ENCODE measurements around the gene ENTPD1.
A peak's percentile ranks its signal among the peaks of the same experiment; 100 is the strongest.
"Not testable (repeated sequence)": the region's sequence is repeated elsewhere in the genome, so short reads cannot be mapped to it uniquely, and the experiment has no call there.

Gene ENTPD1

DNA sequence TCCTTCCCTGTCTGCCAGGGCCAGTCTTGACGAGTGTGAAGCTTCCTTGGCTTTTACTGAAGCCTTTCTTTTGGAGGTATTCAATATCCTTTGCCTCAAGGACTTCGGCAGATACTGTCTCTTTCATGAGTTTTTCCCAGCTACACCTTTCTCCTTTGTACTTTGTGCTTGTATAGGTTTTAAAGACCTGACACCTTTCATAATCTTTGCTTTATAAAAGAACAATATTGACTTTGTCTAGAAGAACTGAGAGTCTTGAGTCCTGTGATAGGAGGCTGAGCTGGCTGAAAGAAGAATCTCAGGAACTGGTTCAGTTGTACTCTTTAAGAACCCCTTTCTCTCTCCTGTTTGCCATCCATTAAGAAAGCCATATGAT, 110.5 kb downstream of the ENTPD1 start:
- no peak for DNase-seq (ENCODE audit: low spot score)

GRCh38 chr10:95867866-95868265, 111.9 kb downstream of the ENTPD1 start:
- DNase-seq (ENCODE audit: low spot score): no peak

GRCh38 chr10:95872158-95872711, 116.3 kb downstream of the ENTPD1 start:
- no peak for DNase-seq (ENCODE audit: low spot score)

DNA sequence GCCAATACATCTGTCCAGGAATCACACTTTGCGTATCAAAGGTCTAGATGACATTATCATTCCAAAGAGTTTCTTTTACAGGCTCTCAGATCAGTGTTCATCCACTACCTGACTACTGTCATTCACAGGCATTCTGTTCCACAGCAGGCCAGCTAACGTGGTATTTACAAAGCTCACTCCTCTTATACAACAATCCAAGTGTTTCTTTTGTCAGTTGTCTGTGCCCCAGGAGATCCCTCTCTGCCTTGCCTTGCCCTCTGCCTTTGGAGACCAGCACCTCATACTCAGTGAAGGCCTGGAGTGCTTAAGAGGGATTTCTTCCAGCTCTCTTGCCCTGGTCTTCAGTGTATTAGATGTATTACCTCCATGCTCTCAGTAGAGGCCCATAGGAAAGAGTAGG, 117.2 kb downstream of the ENTPD1 start:
- DNase-seq (ENCODE audit: low spot score): no peak

DNA sequence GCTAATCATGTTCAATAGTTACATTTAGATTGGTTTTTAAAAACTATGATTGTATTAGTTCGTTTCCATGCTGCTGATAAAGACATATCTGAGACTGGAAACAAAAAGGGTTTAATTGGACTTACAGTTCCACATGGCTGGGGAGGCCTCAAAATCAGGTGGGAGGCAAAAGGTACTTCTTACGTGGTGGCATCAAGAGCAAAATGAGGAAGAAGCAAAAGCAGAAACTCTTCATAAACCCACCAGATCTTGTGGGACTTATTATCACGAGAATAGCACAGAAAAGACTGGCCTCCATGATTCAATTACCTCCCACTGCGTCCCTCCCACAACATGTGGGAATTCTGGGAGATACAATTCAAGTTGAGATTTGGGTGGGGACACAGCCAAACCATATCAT, 117.7 kb downstream of the ENTPD1 start:
- DNase-seq (ENCODE audit: low spot score): no peak

DNA sequence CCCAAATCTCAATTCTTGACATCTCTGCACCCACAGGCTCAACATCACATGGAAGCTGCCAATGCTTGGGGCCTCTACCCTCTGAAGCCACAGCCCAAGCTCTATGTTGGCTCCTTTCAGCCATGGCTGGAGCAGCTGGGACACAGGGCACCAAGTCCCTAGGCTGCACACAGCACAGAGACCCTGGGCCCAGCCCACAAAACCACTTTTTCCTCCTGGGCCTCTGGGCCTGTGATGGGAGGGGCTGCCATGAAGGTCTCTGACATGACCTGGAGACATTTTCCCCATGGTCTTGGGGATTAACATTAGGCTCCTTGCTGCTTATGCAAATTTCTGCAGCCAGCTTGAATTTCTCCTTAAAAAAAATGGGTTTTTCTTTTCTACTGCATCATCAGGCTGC, 118.8 kb downstream of the ENTPD1 start:
- not testable (repeated sequence) for DNase-seq (ENCODE audit: low spot score)

GRCh38 chr10:95876756-95877155, 120.8 kb downstream of the ENTPD1 start:
- DNase-seq (ENCODE audit: low spot score): no peak

GRCh38 chr10:95877881-95878280, 121.9 kb downstream of the ENTPD1 start:
- DNase-seq (ENCODE audit: low spot score): no peak

GRCh38 chr10:95880704-95881103, 124.7 kb downstream of the ENTPD1 start:
- no peak for DNase-seq (ENCODE audit: low spot score)

GRCh38 chr10:95881316-95881715, 125.4 kb downstream of the ENTPD1 start:
- DNase-seq (ENCODE audit: low spot score): no peak

- DNase-seq (ENCODE audit: low spot score): no peak
Observed at GRCh38 chr10:95889830-95890229, 133.9 kb downstream of the ENTPD1 start.

GRCh38 chr10:95896071-95896850, 140.3 kb downstream of the ENTPD1 start:
- DNase-seq (ENCODE audit: low spot score): no peak

DNA sequence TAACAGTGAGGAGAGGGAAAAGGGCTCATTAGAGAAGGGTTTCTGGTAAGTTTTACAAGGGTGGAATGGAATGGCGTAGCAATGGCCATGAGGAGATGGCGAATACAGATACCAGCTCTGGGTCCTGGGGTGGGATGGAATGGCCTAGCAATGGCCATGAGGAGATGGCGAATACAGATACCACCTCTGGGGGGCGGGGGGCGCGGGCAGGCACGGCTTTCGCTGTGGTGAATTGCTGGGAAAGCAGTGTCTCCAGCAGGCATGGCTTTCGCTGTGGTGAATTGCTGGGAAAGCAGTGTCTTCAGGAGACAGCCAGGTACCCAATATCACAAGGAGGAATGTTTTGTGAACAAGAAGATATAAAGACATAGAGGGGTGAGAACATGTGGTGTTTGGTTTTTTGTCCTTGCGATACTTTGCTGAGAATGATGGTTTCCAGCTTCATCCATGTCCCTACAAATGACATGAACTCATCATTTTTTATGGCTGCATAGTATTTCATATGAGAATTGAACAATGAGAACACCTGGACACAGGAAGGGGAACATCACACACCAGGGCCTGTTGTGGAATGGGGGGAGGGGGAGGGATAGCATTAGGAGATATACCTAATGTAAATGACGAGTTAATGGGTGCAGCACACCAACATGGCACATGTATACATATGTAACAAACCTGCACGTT, 150.1 kb downstream of the ENTPD1 start:
- not testable (repeated sequence) for DNase-seq (ENCODE audit: low spot score)

- DNase-seq (ENCODE audit: low spot score): peak; percentile 47
Observed at GRCh38 chr10:95906677-95907455, 150.9 kb downstream of the ENTPD1 start.

DNA sequence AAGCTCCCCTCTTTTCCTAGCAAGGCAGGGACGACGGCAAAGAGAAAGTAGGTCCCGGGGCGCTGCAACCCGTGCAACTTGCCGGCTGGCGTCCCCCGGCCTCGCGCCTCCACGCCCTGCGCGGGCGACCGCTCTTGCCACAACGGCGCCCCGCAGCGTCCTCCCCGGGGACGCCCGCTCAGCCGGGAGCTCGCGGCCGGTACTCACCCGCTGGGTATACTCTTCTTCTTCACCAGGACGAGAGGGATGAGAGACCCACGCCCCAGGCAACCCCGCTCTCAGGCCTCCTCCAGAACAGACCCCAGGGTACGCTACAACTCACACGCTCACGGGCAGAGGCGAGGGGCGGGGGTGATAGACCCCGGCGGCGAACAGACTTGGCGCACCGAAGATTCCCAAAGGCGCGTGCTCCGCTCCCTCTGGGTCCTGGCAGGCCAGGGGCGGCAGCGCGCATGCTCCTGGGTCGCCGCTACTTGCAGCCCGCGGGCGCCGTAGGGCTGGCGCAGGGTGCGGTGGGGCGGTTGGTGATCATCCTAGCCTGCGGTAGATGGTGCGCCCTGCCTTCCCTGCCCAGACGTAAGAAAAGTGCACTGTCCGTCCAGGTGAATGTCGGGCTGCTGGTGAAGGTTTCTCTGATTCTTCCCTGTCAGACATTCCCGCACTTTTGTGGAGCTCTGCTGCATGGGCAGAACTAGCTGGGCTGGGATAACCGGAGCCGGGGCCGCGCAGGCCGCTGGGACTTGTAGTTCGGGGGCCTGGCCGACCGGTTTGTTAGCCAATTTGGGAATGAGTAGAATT, 151.7 kb downstream of the ENTPD1 start, which contains the start of gene CC2D2B:
Gene CC2D2B (plus strand): TSS at position 520 of the 798 bp plus-strand sequence. CDS start 3,349 bp downstream, outside the sequence.
- peak; percentile 83 for DNase-seq (ENCODE audit: low spot score)

DNA sequence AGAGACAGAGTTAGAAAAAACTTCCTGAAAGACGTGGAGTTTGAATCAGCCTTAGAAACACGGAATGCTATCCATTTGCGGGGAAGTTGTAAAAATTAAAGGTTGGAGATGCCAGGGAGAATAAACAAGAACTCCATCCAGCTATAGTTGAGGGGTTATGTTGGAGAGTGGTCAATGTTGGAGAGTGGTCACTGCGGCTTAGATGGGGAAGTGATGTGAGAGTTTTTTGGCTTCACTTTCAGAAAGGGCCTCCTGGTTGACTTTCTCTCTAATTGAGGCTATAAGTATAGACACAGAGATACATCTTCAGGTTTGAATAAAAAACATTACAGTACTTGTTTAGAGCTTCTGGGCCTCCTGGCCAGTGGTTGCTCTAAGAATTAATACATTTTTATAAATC, 152.5 kb downstream of the ENTPD1 start:
- no peak for DNase-seq (ENCODE audit: low spot score)

DNA sequence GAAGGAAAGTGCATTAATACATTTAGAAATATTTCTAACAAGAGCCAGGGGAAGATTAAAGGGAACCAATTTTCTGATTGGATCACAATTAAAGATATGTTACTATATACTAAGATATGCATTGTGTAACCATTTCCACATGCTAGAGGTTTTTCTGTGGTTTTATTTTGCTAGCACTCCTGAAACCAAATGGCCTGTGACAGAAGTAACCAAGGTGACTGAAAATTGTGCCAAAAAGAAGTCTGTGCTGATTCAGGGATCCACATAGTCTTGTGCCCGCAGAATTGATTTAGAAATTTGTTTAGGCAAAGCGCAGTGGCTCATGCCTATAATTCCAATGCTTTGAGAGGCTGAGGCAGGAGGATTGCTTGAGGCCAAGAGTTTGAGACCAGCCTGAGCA, 153.6 kb downstream of the ENTPD1 start:
- no peak for DNase-seq (ENCODE audit: low spot score)

GRCh38 chr10:95916039-95916438, 160.1 kb downstream of the ENTPD1 start:
- not testable (repeated sequence) for DNase-seq (ENCODE audit: low spot score)
